C4-2B (cell line): ENCODE measurements around the gene ITGA4.

Experiments used
- CTCF ChIP-seq: fragments of 450-650 bp; conservative IDR thresholded peaks from 2 replicates; pipeline ENCODE4 v1.5.1; 2017; ENCODE audit warnings: mild to moderate bottlenecking
- ZFX ChIP-seq: fragments of 450-650 bp; IDR thresholded peaks from 2 replicates; pipeline ENCODE4 v1.6.1; 2017

DNA sequence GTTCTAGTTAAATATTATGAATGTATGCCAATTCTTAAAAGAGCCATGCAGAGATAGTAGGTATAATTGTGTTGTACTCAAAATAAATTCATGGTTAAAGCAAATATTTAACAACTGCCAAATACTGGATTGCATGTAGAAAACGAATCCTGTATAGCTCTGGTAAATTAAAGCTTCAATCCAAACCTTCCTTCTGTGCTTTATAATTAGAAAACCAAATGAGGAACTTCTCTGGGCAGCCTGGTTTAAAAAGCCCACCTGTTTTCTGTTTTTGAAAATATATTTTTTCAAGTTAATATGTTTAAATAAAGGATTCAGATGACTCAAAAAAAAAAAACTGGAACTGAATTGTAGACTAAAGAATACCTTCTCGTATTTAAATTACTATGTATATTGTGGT lies 48.3 kb upstream of the ITGA4 start:
- TF ChIP-seq CTCF (no peak), ZFX (no peak)
